ENCODE measurements around the gene CDH11. TPM values are rescaled to one million over a fixed set of nuclear protein-coding genes. Genes with fewer than 3 reads are reported as not detected.

The CDH11 gene
- polyA plus RNA-seq, 1 donor, result 27.8 TPM

DNA sequence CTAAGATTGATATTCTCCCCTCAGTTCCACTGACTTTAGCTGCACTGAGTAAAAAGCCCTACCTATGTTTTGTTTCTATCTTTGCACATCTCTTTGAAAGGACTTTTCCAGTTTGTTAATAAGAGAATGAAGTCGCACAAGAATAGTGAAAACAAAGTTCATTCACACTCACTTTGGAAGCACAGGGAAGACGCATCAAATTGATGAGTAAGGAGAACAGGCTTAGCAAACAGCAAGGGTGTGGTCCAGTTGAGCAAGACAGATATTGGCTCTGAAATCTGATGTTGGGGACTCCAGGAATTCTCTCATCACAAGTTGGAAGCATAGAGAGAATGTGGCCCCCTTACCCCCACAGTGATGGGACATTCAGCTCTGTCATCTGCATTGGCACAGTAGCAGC is 221.3 kb downstream of the CDH11 start:
- H3K27ac ChIP-seq (ENCODE audit: low read length), result no peak overlapping the region
- no peak for DNase-seq
- H3K36me3 ChIP-seq (ENCODE audit: control insufficient read depth, insufficient read depth, low read length), result no peaks in the 10 kb centered on the region
- WGBS (ENCODE audit: insufficient coverage, low lambda C conversion rate), result 83% methylated on average over 1 of the region's 2 CpGs
- H3K4me1 ChIP-seq (ENCODE audit: control insufficient read depth, insufficient read depth, low read length), result no peaks in the 10 kb centered on the region
- no peak overlapping the region for H3K4me3 ChIP-seq (ENCODE audit: low read length)
- H3K9me3 ChIP-seq (ENCODE audit: control insufficient read depth, low read depth, low read length), result no peaks in the 10 kb centered on the region
- H3K27me3 ChIP-seq (ENCODE audit: control insufficient read depth, insufficient read depth, low read length), result no peaks in the 10 kb centered on the region

DNA sequence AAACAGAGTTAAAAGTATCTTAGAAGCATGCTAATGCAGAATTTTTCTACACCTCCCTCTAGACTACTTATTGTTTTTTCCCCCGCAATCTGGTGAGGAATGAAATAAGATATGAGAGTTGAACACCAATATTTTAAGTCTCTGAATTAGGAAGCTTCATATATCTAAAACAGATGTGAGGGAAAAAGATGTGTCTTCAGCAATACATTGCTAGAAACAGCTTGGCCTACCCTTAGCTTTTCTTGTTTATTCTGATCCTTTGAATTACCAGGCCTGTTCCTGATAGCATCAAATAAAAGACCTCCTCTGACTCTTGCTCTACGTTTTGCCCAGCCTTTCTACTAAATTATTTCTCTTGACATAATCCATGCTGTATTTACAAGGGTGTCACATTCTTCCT is 221.8 kb downstream of the CDH11 start:
- no peak for DNase-seq
- Histone ChIP-seq H3K27ac (ENCODE audit: low read length) (no peak overlapping the region), H3K9me3 (ENCODE audit: control insufficient read depth, low read depth, low read length) (no peaks in the 10 kb centered on the region), H3K4me1 (ENCODE audit: control insufficient read depth, insufficient read depth, low read length) (no peaks in the 10 kb centered on the region), H3K4me3 (ENCODE audit: low read length) (no peak overlapping the region), H3K27me3 (ENCODE audit: control insufficient read depth, insufficient read depth, low read length) (no peaks in the 10 kb centered on the region), H3K36me3 (ENCODE audit: control insufficient read depth, insufficient read depth, low read length) (no peaks in the 10 kb centered on the region)
- WGBS (ENCODE audit: insufficient coverage, low lambda C conversion rate), result 71% methylated on average over 1 of the region's 2 CpGs

DNA sequence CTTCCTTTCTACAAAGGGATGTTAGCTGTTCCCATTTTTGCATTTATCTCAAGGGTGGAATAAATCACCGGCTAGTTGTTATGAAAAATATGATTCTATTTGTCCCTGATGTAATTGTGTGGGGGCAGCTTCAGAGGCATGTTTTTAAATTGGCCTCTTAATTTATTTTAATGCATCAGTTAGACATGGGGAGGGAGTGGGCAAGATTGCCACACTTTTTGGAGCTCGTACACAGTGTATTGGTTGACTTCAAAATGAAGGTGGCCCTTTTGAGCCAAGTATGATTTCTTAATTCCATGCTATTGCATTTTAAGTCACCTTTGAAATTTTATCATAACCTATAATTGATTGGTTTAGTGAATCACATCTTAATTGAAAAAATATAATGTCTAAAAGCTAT is 223.7 kb downstream of the CDH11 start:
- Histone ChIP-seq H3K27me3 (ENCODE audit: control insufficient read depth, insufficient read depth, low read length) (no peaks in the 10 kb centered on the region), H3K36me3 (ENCODE audit: control insufficient read depth, insufficient read depth, low read length) (no peaks in the 10 kb centered on the region), H3K9me3 (ENCODE audit: control insufficient read depth, low read depth, low read length) (no peaks in the 10 kb centered on the region), H3K4me1 (ENCODE audit: control insufficient read depth, insufficient read depth, low read length) (no peaks in the 10 kb centered on the region), H3K4me3 (ENCODE audit: low read length) (no peak overlapping the region), H3K27ac (ENCODE audit: low read length) (no peak overlapping the region)
- WGBS (ENCODE audit: insufficient coverage, low lambda C conversion rate), result 100% methylated on average over 1 of the region's 2 CpGs
- no peak for DNase-seq
